Keratinocyte (primary cell): ENCODE results near the gene MAOB. TPM values are rescaled to one million over a fixed set of nuclear protein-coding genes. Genes with fewer than 3 reads are reported as not detected.

Experiments
- DNase-seq: peaks from one replicate; pipeline ENCODE4 v3.0.0-alpha.2; 2011; ENCODE audit warnings: low read depth, missing footprints, low spot score
- FAIRE-seq: peaks from 2 replicates; lab custom pipeline; 2011; peaks lifted over from hg19 to GRCh38; lab: Jason Lieb, UNC
- H2AFZ ChIP-seq: 2 replicates; pipeline ENCODE4 v1.6.0; 2012; ENCODE audit warnings: low read length, control low read depth, inconsistent platforms; ENCODE audit not compliant: control insufficient read depth
- H3K27ac ChIP-seq: 2 replicates; pipeline ENCODE4 v1.5.1; 2011; ENCODE audit warnings: low read length; ENCODE audit not compliant: control insufficient read depth, insufficient read depth
- H3K27me3 ChIP-seq: 3 replicates; pipeline ENCODE4 v1.6.0; 2011; ENCODE audit warnings: low read length; ENCODE audit not compliant: control insufficient read depth, insufficient read depth; ENCODE audit errors: extremely low read depth
- H3K36me3 ChIP-seq, 2 experiments: 2 replicates in 1 of 2; 3 replicates in 1 of 2; pipeline ENCODE4 v1.5.1; 2011; ENCODE audit warnings: low read length in 2 of 2, mild to moderate bottlenecking in 1 of 2; ENCODE audit not compliant: control insufficient read depth in 2 of 2, insufficient read depth in 2 of 2; ENCODE audit errors: extremely low read depth in 1 of 2
- H3K4me1 ChIP-seq: 3 replicates; pipeline ENCODE4 v1.5.1; 2011; ENCODE audit warnings: low read length; ENCODE audit not compliant: control insufficient read depth, insufficient read depth; ENCODE audit errors: extremely low read depth
- H3K4me2 ChIP-seq: 3 replicates; pipeline ENCODE4 v1.6.0; 2011; ENCODE audit warnings: low read depth, low read length; ENCODE audit not compliant: control insufficient read depth, insufficient read depth; ENCODE audit errors: extremely low read depth
- H3K4me3 ChIP-seq, 3 experiments: fragments of 200-600 bp in 1 of 3; sonication (generic) in 1 of 3; 2 replicates in 2 of 3; 3 replicates in 1 of 3; pipeline ENCODE4 v1.5.1; 2011 to 2016; ENCODE audit warnings: low read length in 3 of 3, mild to moderate bottlenecking in 3 of 3, control low read depth in 2 of 3, inconsistent platforms in 1 of 3, low read depth in 1 of 3, mixed read lengths in 1 of 3, mixed run types in 1 of 3, moderate library complexity in 1 of 3; ENCODE audit not compliant: control insufficient read depth in 2 of 3, insufficient read depth in 2 of 3; ENCODE audit errors: extremely low read depth in 1 of 3
- H3K79me2 ChIP-seq: 2 replicates; pipeline ENCODE4 v1.6.0; 2012; ENCODE audit warnings: low read length; ENCODE audit not compliant: control insufficient read depth, insufficient read depth
- H3K9ac ChIP-seq: 3 replicates; pipeline ENCODE4 v1.6.0; 2011; ENCODE audit warnings: low read length; ENCODE audit not compliant: control insufficient read depth, insufficient read depth; ENCODE audit errors: extremely low read depth
- H3K9me1 ChIP-seq: 3 replicates; pipeline ENCODE4 v1.6.0; 2011; ENCODE audit warnings: low read length; ENCODE audit not compliant: control insufficient read depth, insufficient read depth; ENCODE audit errors: extremely low read depth
- H3K9me3 ChIP-seq: 2 replicates; pipeline ENCODE4 v1.5.1; 2012; ENCODE audit warnings: low read depth, low read length; ENCODE audit not compliant: control insufficient read depth
- H4K20me1 ChIP-seq: 3 replicates; pipeline ENCODE4 v1.6.0; 2011; ENCODE audit warnings: low read length; ENCODE audit not compliant: control insufficient read depth, insufficient read depth; ENCODE audit errors: extremely low read depth
- EZH2 ChIP-seq: IDR thresholded peaks from one replicate; pipeline ENCODE4 v1.6.1; 2012; ENCODE audit warnings: inconsistent platforms, mild to moderate bottlenecking, low read length, moderate library complexity
- dilution Hi-C: fragments of 300-500 bp; cut with MboI; formaldehyde crosslinking; loops from one replicate; pipeline ENCODE4 v1.7.0; 2020; ENCODE audit warnings: low sequenced_read_pairs; ENCODE audit not compliant: extremely low pct_ligation_motif_present
- polyA plus RNA-seq, 5 experiments: library from polyadenylated mRNA; depleted of rRNA in 3 of 5; stranded (reverse) in 3 of 5; stranded (forward) in 1 of 5; unstranded in 1 of 5; fragments of >200 nt; gene quantifications; 1 replicate in 1 of 5; 2 replicates in 3 of 5; 3 replicates in 1 of 5; pipeline versions ENCODE4 v1.2.1 to v1.2.3, GENCODE V29; 2011 to 2012; ENCODE audit warnings: missing spikeins in 2 of 5, low read depth in 1 of 5, low replicate concordance in 1 of 5
- TF ChIP-seq, protein P1 (sequence below), 3 experiments: IDR thresholded peaks in 1 of 3; conservative IDR thresholded peaks in 1 of 3; optimal IDR thresholded peaks in 1 of 3; 2 replicates in 2 of 3; 3 replicates in 1 of 3; pipeline versions ENCODE3 to v1.5.1; 2011; ENCODE audit warnings: low read length in 3 of 3, mild to moderate bottlenecking in 3 of 3, moderate library complexity in 2 of 3, control low read depth in 1 of 3, inconsistent platforms in 1 of 3; ENCODE audit not compliant: insufficient read depth in 2 of 3; ENCODE audit errors: extremely low read depth in 1 of 3

The MAOB gene
- polyA plus RNA-seq, 1 donor (not counting 4 experiments of a cell fraction or from before 2014, with no cell fraction given) = 0.24 TPM

DNA sequence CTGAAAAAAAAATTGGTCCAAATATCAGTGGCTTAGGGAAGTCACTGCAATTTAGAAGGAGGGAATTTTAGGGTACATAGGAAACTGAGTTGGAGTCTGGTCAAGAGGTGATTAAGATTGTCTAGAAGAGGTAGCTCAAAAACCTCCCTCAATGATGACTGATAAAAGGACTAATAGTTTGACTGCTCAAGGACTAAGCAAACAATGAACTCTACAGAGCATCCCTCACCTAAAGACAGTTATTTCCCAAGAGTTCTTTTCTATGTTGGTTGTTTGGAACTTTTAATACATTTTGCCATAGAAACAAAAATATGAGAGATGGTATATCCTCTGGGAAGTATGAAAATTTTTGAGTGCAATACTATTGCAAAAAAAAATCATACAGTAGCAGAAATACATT lies 35.7 kb downstream of the MAOB start:
- Histone ChIP-seq H2AFZ (no peak overlapping the region), H4K20me1 (no peaks in the 10 kb centered on the region), H3K4me2 (no peak overlapping the region), H3K4me3 (no peak overlapping the region), H3K4me1 (no peaks in the 10 kb centered on the region), H3K79me2 (no peaks in the 10 kb centered on the region), H3K27ac (no peak overlapping the region), H3K9ac (no peak overlapping the region), H3K27me3 (peaks cover 4% of the 10 kb centered on the region), H3K9me3 (no peaks in the 10 kb centered on the region), H3K36me3 (no peaks in the 10 kb centered on the region), H3K9me1 (no peaks in the 10 kb centered on the region)
- no peak for TF ChIP-seq EZH2
- TF ChIP-seq, protein P1, sequence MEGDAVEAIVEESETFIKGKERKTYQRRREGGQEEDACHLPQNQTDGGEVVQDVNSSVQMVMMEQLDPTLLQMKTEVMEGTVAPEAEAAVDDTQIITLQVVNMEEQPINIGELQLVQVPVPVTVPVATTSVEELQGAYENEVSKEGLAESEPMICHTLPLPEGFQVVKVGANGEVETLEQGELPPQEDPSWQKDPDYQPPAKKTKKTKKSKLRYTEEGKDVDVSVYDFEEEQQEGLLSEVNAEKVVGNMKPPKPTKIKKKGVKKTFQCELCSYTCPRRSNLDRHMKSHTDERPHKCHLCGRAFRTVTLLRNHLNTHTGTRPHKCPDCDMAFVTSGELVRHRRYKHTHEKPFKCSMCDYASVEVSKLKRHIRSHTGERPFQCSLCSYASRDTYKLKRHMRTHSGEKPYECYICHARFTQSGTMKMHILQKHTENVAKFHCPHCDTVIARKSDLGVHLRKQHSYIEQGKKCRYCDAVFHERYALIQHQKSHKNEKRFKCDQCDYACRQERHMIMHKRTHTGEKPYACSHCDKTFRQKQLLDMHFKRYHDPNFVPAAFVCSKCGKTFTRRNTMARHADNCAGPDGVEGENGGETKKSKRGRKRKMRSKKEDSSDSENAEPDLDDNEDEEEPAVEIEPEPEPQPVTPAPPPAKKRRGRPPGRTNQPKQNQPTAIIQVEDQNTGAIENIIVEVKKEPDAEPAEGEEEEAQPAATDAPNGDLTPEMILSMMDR (optimal IDR thresholded peaks at IDR 0.05 in 1 of 3, IDR thresholded peaks at IDR 0.05 in 1 of 3, conservative IDR thresholded peaks at IDR 0.05 in 1 of 3; ENCODE audit: extremely low read depth in 1 of 3, insufficient read depth in 2 of 3, low read length in 3 of 3) = no peak
- DNase-seq (no peak), FAIRE-seq (no peak)
- dilution Hi-C loops = no loop called here

GRCh38 chrX:43845776-43846175 lies 36.5 kb downstream of the MAOB start:
- dilution Hi-C loops = no loop called here
- Histone ChIP-seq H3K9me1 (no peaks in the 10 kb centered on the region), H3K36me3 (no peaks in the 10 kb centered on the region), H3K9ac (no peak overlapping the region), H3K9me3 (no peaks in the 10 kb centered on the region), H3K4me2 (no peak overlapping the region), H3K27ac (no peak overlapping the region), H2AFZ (no peak overlapping the region), H4K20me1 (no peaks in the 10 kb centered on the region), H3K27me3 (peaks cover 4% of the 10 kb centered on the region), H3K79me2 (no peaks in the 10 kb centered on the region), H3K4me1 (no peaks in the 10 kb centered on the region), H3K4me3 (no peak overlapping the region)
- FAIRE-seq (no peak), DNase-seq (no peak)
- TF ChIP-seq EZH2 = no peak
- TF ChIP-seq, protein P1 (optimal IDR thresholded peaks at IDR 0.05 in 1 of 3, IDR thresholded peaks at IDR 0.05 in 1 of 3, conservative IDR thresholded peaks at IDR 0.05 in 1 of 3; ENCODE audit: extremely low read depth in 1 of 3, insufficient read depth in 2 of 3, low read length in 3 of 3) = no peak
